GM18507 (cell line): ENCODE results near the gene NCLN.
"Not testable (repeated sequence)": the region's sequence is repeated elsewhere in the genome, so short reads cannot be mapped to it uniquely, and the experiment has no call there.

Experiments used
- DNase-seq: peaks from one replicate; pipeline ENCODE4 v3.0.0; 2011; ENCODE audit warnings: low read depth; ENCODE audit not compliant: insufficient read length; ENCODE audit errors: extremely low spot score
- FAIRE-seq: peaks from 2 replicates; lab custom pipeline; 2011; peaks lifted over from hg19 to GRCh38; lab: Jason Lieb, UNC

Gene NCLN

DNA sequence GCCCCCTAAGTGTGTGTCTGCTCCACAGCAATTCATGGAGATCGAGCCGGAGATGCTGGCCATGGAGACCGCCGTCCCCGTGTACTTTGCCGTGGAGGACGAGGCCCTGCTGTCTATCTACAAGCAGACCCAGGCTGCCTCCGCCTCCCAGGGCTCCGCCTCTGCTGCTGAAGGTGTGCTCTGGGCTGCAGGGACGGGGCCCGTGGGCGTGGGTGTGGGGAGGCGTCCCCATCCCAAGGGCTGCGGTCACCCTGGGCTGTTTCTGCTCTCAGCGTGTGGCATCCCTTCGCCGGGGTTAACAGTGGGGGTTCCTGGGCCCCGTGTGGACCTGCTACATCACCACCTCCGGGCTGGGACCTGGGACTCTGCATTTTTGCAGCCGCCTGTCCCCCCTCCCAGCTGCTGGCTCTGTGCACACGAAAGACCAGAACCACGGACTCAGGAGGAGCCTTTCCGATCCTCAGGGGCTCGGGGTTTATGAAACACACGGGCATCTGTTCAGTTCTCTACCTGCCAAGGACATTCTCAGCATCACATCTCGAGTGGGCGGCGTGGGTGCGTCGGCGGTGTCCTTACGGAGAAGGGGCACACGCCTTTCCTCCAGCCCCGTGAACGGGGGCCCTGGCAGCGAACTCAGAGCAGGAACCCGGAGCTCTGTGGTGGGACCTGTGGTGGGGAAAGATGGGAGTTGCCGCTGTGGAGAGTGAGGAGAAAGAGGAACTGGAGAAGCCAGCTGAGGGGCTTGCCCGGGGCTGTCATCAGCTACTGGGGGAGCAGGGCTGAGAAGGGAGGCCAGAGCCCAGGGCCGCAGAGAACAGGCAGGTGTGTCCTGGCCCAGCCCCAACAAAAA, 7.8 kb downstream of the NCLN start:
- FAIRE-seq (no peak), DNase-seq (no peak)

DNA sequence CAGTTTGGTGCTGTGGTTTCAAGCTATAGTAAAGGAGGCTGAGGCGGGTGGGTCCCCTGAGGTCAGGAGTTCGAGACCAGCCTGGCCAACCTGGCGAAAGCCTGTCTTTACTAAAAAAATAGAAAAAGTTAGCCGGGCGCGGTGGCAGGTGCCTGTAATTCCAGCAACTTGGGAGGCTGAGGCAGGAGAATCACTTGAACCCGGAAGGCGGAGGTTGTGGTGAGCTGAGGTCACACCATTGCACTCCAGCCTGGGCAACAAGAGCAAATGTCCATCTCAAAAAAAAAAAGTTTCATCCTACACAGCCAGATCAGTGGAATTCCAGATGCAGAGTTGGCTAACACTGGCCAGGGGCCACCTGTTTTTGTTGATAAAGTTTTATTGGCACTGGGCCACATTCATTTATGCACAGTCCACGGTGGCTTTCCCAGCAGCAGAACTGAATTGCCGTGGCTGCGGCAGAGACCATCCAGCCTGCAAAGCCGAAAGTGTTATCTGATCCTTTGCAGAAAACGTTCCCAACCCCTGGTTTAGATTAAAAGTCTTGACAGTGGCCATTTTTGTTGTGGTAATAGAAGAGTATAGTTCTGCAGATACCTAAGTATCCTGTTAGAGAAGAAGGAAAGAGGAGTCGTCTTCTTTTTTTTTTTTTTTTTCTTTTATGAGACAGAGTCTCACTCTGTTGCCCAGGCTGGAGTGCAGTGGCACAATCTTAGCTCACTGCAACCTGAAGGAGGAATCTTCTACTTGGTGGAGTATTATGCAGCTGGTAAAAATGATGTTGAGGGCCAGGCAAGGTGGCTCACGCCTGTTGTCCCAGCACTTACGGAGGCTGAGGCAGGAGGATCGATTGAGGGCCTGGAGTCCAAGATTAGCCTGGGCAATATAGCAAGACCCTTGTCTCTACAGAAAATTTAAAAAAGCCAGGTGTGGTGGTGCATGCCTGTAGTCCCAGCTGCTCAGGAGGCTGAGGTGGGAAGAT, 8.7 kb downstream of the NCLN start:
- DNase-seq (no peak), FAIRE-seq (no peak)

DNA sequence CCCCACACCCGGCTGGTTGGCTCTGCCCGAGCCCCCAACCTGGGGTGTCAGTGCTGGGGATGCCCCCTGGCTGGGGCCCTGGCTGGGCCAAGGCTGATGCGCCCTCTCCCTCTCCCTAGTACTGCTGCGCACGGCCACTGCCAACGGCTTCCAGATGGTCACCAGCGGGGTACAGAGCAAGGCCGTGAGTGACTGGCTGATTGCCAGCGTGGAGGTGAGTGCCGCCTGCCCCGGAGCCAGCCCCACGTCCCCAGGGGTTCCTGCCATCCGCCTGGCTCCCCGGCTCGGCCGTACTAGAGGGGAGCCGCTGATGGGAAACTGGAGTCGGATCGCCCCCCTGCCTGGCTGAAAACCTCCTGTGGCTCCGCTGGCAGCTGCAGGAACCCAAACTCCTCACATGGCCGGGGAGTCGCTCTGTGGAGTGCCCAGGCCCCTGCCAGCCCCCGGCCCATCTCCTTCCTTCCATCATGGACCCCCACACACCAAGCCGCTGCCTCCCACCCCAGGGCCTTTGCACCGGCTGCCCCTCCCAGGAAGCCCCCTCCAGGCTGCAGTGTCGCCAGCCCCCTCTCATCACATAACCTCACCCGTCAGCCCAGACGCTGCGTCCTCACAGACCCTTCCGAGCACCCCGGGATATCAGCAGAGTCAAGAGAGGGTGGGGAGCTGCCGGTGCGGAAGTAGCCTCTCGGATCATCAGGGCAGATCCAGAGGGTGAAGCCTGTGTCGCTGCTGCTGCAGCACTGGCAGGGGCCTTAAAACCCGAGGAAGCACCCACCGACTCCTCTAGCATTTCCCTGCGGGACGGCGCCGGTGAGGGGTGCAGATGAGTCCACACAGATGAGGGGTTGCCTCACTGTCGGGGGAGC, 10.6 kb downstream of the NCLN start:
- FAIRE-seq (no peak), DNase-seq (no peak)

DNA sequence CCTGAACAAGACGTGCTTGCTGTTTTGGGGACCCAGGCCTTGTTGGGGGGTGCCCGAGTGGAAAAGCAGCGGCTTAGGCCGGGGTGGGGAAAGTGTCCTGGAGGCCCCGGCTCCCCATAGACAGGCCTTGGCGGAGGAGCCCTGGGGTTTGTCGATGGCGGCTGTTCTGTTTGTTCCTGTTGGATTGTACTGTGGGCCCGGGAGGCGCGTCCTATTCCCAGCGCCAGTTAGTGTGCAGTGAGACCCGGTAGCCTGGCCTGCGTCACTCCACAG, 11.1 kb downstream of the NCLN start:
- no peak for DNase-seq
- no peak for FAIRE-seq

DNA sequence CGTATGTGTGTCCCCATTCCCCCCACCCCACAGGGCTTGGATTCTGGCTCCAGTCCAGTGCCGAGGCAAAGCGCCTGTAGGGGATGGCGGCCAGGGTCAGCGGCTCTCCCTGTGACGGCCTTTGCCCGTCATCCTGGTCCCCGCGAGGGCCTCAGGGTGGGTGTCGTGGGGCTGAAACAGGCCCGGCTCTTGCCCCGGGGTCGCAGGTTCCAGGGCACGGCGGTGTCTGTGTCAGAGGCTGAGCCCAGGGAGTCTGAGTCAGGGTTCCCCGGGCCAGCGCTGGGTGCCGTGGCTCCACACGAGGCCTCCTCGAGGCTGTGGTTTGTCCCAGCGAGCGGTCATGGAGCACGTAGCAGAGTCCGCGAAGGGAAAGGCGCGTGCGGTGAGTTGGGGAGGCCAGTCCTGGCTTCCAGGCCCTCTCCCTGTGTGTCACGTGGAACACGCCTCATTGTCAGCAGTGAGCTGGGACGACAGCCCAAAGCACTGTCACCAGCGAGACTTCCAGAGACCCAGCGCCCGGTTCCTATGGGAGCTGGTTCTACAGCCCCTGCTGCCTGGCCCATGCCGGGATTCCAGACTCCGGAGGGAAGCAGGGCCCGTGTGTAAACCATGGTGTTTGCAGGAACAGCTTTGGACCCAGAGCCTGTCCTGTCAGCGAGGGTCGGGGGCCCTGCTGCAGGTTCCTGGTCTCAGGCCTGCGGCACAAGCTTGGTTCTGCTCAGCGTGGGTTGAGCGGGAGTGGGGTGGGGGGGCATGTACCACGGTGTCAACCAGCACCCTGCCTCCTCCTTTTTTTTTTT, 13.4 kb downstream of the NCLN start:
- DNase-seq: no peak
- no peak for FAIRE-seq

DNA sequence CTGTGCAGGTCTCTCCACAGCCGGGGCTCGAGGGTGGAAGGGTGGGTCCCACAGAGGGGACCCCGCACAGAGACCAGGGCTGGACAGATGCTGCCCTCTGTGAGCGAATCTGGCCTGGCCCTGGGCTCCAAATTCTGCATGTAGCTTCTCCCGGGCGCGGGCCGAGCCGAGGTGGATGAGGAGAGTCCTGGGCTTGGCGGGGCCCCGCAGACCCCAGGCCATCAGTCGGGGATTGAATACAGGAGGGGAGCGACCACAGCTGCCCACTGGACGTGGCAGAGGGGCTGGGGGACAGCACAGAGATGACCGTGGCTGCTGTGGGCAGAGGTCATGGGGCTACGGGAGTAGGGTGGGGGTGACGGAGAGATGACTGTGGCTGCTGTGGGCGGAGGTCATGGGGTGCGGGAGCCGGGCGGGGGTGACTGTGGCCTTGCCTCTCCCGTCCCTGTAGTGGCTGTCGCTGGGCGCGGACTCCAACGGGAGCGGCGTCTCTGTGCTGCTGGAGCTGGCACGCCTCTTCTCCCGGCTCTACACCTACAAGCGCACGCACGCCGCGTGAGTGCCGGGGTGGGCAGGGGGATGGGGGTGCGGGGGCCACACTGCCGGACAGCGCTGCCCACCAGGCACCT, 15.5 kb downstream of the NCLN start:
- DNase-seq (no peak), FAIRE-seq (no peak)

DNA sequence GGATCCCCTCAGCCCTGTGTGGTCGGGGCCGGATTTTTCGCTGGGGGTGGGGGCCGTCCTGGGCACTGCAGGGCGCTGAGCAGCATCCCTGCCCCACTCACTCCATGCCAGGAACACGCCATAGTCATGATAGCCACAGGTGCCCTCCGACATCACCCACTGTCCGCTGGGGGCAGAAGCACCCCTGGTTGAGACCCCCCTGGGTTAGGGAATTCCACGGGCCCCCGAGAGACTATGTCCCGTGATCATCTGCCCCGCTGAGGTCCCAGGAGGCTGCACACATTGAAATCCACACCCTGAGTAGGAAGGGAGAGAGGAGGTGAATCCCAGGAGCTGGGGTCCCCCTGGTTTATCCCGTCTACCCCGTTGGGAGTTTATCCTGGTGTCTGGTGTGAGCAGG, 16.2 kb downstream of the NCLN start:
- no peak for DNase-seq
- FAIRE-seq: no peak

DNA sequence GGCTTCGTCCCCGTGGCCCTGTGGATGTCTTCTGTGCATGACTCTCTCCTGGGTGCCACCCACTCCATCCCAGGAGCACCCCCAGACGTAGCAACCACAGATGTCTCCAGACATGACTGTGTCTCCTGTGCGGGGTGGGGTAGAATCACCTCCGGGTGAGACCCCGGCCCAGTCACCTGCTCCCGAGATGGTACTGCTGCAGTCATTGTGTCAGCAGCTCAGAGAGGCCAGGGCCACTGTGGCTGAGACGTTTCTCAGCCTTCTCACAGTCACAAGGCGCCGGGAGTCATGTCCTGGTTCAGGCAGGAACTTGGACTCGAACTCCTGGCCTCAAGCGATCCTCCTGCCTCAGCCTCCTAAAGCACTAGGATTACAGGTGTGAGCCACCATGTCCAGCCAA, 16.6 kb downstream of the NCLN start:
- FAIRE-seq (no peak), DNase-seq (no peak)

DNA sequence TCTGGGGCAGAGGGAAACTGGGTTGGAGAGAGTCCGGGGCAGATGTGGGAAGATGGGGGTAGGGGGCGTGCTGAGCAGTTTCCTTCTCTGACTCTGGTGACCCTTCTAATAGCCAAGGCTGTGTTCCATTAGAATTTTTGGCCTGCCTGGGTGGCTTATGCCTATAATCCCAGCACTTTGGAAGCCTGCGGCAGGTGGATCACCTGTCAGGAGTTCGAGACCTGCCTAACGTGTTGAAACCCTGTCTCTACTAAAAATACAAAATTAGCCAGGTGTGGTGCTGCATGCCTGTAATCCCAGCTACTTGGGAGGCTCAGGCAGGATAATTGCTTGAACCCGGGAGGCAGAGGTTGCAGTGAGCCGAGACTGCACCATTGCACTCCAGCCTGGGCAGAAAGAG, 17.2 kb downstream of the NCLN start:
- not testable (repeated sequence) for DNase-seq, FAIRE-seq

DNA sequence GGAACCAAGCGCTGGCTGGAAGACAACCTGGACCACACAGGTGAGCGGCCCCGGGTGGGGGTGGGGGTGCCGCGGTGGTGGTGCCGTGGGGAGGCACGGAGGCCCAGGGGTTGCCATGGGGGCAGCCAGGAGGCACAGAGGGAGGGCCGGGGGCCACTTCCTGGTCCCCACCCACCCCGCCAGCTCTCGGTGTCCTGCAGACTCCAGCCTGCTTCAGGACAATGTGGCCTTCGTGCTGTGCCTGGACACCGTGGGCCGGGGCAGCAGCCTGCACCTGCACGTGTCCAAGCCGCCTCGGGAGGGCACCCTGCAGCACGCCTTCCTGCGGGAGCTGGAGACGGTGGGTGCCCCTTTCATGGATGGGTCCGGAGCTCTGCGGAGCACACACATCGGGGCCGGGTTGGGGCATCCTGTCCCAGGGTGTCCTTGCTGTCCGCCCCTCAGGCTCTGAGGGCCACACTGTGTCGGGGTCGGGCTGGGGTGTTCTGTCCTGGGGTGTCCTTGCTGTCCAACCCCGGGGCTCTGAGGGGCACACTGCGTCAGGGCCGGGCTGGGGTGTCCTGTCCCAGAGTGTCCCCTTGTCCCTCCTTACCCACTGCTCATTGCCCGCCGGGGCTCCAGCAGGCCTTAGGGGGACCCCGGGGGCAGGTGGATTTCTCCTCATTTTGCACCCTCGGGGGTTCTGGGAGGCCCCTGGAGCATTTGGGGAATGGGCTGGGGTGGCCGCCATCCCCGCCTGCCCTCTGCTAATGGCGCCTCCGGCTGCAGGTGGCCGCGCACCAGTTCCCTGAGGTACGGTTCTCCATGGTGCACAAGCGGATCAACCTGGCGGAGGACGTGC, 18.3 kb downstream of the NCLN start:
- DNase-seq: no peak
- no peak for FAIRE-seq

DNA sequence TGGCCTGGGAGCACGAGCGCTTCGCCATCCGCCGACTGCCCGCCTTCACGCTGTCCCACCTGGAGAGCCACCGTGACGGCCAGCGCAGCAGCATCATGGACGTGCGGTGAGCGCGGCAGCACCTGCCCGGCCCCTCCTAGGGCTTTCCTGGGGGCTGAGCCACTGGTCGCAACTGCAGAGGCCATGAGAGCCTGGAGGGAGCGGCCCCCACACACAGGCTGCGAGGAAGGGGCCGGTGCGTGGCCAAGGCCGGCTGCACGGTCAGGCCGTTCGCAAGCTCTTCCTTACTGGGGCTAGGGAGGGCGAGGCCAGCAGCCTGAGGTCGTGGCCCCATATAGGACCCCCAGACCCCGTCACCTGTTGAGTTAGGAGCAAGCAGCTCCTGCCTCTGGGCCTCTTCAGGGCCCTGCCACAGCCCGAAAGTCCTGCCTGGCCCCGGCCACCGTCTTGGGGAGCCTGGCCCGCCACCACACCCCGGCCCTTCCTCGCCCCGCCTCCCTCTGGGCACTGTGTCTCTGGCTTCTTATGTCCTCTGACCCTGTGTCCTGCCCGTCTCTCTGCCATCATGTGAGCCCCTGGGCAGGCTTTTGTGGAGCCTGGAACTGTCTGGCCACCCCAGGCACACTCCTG, 19.0 kb downstream of the NCLN start:
- DNase-seq: no peak
- no peak for FAIRE-seq

DNA sequence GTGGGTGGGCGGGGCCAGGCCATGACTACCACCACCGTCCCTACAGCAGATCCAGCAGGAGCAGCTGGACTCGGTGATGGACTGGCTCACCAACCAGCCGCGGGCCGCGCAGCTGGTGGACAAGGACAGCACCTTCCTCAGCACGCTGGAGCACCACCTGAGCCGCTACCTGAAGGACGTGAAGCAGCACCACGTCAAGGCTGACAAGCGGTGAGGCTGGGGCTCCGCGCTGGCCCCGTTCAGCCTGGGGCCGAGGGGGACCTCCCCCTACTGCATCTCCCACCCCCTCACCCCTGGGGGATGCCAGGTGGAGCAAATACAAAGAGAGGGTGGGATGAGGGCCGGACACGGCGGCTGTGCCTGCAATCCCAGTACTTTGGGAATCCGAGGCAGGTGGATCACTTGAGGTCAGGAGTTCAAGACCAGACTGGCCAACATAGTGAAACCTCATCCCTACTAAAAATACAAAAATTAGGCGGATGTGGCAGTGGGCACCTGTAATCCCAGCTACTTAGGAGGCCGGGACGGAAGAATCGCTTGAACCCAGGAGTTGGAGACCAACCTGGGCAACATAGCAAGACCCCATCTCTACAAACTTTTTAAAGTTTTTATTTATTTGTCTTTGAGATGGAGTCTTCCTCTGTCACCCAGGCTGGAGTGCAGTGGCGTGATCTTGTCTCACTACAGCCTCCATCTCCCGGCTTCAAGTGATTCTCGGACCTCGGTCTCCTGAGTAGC, 20.7 kb downstream of the NCLN start:
- FAIRE-seq: no peak
- DNase-seq: no peak

DNA sequence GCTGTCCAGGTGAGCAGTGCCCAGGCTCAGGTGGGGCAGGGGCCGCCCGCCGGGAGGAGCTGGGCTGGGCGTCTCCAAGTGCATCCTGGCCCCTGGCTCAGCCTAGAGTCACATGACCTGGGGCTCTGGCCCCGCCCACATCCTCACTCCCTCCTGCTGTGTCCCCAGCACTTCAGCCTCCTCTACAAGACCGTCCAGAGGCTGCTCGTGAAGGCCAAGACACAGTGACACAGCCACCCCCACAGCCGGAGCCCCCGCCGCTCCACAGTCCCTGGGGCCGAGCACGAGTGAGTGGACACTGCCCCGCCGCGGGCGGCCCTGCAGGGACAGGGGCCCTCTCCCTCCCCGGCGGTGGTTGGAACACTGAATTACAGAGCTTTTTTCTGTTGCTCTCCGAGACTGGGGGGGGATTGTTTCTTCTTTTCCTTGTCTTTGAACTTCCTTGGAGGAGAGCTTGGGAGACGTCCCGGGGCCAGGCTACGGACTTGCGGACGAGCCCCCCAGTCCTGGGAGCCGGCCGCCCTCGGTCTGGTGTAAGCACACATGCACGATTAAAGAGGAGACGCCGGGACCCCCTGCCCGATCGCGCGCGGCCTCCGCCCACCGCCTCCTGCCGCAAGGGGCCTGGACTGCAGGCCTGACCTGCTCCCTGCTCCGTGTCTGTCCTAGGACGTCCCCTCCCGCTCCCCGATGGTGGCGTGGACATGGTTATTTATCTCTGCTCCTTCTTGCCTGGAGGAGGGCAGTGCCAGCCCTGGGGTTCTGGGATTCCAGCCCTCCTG, 21.9 kb downstream of the NCLN start:
- FAIRE-seq (no peak), DNase-seq (no peak)

DNA sequence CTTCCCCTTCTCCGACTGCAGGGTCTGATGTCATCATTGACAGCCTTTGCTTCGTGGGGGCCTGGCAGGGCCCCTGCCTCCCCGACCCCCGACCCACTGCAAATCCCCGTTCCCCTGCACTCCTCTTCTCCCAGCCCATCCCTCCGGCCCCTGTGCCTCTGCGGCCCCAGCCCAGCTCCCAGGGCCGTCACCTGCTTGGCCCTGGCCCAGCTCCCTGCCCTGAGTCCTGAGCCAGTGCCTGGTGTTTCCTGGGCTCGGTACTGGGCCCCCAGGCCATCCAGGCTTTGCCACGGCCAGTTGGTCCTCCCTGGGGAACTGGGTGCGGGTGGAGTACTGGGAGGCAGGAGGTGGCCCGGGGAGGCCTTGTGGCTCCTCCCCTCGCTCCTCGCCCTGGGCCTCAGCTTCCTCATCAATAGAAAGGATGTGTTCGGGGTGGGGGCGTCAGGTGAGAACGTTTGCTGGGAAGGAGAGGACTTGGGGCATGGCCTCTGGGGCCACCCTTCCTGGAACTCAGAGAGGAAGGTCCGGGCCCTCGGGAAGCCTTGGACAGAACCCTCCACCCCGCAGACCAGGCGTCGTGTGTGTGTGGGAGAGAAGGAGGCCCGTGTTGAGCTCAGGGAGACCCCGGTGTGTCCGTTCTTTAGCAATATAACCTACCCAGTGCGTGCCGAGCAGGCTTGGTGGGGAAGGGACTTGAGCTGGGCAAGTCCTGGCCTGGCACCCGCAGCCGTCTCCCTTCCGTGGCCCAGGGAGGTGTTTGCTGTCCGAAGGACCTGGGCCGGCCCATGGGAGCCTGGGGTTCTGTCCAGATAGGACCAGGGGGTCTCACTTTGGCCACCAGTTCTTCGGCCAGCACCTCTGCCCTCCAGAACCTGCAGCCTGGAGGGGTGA, 22.8 kb downstream of the NCLN start:
- no peak for FAIRE-seq
- no peak for DNase-seq

DNA sequence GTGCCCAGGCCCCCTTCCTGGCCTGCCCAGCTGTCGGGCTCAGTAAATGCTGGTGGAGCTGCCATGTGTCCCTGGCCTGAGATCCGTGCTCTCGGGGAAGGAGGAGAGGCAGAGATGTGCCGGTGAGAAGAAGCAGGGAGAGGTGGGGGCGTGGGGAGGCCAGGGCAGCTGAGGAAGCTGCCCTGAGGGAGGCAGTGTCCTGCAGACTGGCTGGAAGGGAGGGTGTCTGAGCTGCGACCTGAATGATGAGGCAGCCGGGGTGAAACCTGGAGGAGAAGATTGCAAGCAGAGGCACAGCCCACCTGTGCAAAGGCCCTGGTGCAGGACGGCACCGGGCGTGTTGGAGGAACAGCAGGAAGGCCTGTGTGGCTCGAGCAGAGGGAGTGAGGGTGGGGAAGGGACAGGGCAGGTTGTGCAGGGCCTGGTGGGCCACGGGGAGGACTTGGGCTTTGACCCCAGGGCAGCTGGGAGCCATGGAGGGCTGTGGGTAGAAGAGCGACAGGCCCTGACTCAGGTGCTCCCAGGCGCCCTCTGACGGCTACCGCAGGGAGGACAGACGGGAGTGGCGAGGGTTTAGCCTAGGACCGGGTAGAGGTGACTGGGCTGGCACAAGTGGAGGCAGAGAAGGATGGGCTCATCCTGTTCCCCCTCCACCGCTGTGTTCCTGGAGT, 24.8 kb downstream of the NCLN start:
- FAIRE-seq: peak; percentile 76

More for the DNA sequence above, 24.8 kb downstream of the NCLN start:
- DNase-seq: peak; percentile 59
